Astrocyte (in vitro differentiated cells and primary cell): ENCODE measurements around the gene CA6. TPM values are rescaled to one million over a fixed set of nuclear protein-coding genes. Genes with fewer than 3 reads are reported as not detected.
A peak's percentile ranks its signal among the peaks of the same experiment; 100 is the strongest.
"Not testable (repeated sequence)": the region's sequence is repeated elsewhere in the genome, so short reads cannot be mapped to it uniquely, and the experiment has no call there.

Experiments used
- DNase-seq: peaks from one replicate; pipeline ENCODE4 v3.0.0-alpha.2; 2010; ENCODE audit warnings: low read depth
- FAIRE-seq: peaks from 2 replicates; lab custom pipeline; 2011; peaks lifted over from hg19 to GRCh38; lab: Jason Lieb, UNC
- H2AFZ ChIP-seq: 2 replicates; pipeline ENCODE4 v1.6.0; 2012; ENCODE audit warnings: low read depth, low read length, inconsistent platforms
- H3K27ac ChIP-seq: 2 replicates; pipeline ENCODE4 v1.5.1; 2011; ENCODE audit warnings: low read depth, low read length, inconsistent platforms
- H3K27me3 ChIP-seq: 2 replicates; pipeline ENCODE4 v1.6.0; 2011; ENCODE audit warnings: low read length, inconsistent platforms; ENCODE audit not compliant: insufficient read depth
- H3K36me3 ChIP-seq: 2 replicates; pipeline ENCODE4 v1.5.1; 2011; ENCODE audit warnings: low read length, inconsistent platforms; ENCODE audit not compliant: insufficient read depth
- H3K4me1 ChIP-seq: 2 replicates; pipeline ENCODE4 v1.5.1; 2011; ENCODE audit warnings: low read length, inconsistent platforms; ENCODE audit not compliant: insufficient read depth
- H3K4me2 ChIP-seq: 2 replicates; pipeline ENCODE4 v1.6.0; 2012; ENCODE audit warnings: low read length, inconsistent platforms
- H3K4me3 ChIP-seq: 2 replicates; pipeline ENCODE4 v1.5.1; 2011; ENCODE audit warnings: low read depth, mild to moderate bottlenecking, low read length, inconsistent platforms; ENCODE audit not compliant: insufficient read depth
- H3K79me2 ChIP-seq: 2 replicates; pipeline ENCODE4 v1.6.0; 2012; ENCODE audit warnings: mild to moderate bottlenecking, low read length, inconsistent platforms; ENCODE audit not compliant: insufficient read depth
- H3K9ac ChIP-seq: 2 replicates; pipeline ENCODE4 v1.6.0; 2012; ENCODE audit warnings: mild to moderate bottlenecking, low read length, inconsistent platforms
- H3K9me3 ChIP-seq: 2 replicates; pipeline ENCODE4 v1.5.1; 2012; ENCODE audit warnings: low read depth, mild to moderate bottlenecking, low read length, inconsistent platforms; ENCODE audit not compliant: insufficient read depth
- H4K20me1 ChIP-seq: 2 replicates; pipeline ENCODE4 v1.6.0; 2012; ENCODE audit warnings: low read length, inconsistent platforms; ENCODE audit not compliant: insufficient read depth
- H3K27ac Mint-ChIP-seq: one replicate; pipeline ENCODE4 v1.8.0; 2021; ENCODE audit warnings: mild to moderate bottlenecking, mixed read lengths; ENCODE audit not compliant: unreplicated experiment
- H3K27me3 Mint-ChIP-seq: one replicate; pipeline ENCODE4 v1.8.0; 2021; ENCODE audit warnings: low read depth, mixed read lengths; ENCODE audit not compliant: unreplicated experiment
- H3K36me3 Mint-ChIP-seq: one replicate; pipeline ENCODE4 v1.8.0; 2021; ENCODE audit warnings: low read depth, mixed read lengths; ENCODE audit not compliant: unreplicated experiment
- H3K4me1 Mint-ChIP-seq: one replicate; pipeline ENCODE4 v1.8.0; 2021; ENCODE audit warnings: low read depth, mixed read lengths; ENCODE audit not compliant: unreplicated experiment
- H3K4me3 Mint-ChIP-seq: one replicate; pipeline ENCODE4 v1.8.0; 2021; ENCODE audit warnings: mild to moderate bottlenecking, moderate library complexity, mixed read lengths; ENCODE audit not compliant: unreplicated experiment
- H3K9me3 Mint-ChIP-seq: one replicate; pipeline ENCODE4 v1.8.0; 2021; ENCODE audit warnings: mild to moderate bottlenecking, mixed read lengths; ENCODE audit not compliant: unreplicated experiment
- EZH2 ChIP-seq: IDR thresholded peaks from 2 replicates; pipeline ENCODE4 v1.6.1; 2012; ENCODE audit warnings: mild to moderate bottlenecking, low read length, inconsistent platforms; ENCODE audit not compliant: insufficient read depth
- total RNA-seq: library from RNA; stranded (reverse); gene quantifications from 2 replicates; pipeline ENCODE4 v1.2.1, GENCODE V29; 2021
- TF ChIP-seq, protein P1 (sequence below): IDR thresholded peaks from 2 replicates; pipeline ENCODE4 v1.5.1; 2011; ENCODE audit warnings: low read depth, mild to moderate bottlenecking, inconsistent platforms, low read length, moderate library complexity; ENCODE audit not compliant: insufficient read depth

The CA6 gene
- total RNA-seq, 1 donor from 2014 or later, result not detected

DNA sequence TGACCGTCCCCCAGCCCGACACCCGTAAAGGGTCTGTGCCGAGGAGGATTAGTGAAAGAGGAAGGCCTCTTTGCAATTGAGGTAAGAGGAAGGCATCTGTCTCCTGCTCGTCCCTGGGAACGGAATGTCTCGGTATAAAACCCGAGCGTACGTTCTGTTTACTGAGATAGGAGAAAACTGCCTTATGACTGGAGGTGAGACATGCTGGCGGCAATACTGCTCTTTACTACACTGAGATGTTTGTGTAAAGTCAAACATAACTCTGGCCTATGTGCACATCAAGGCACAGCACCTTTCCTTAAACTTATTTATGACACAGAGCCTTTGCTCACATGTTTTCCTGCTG lies 56.5 kb downstream of the CA6 start:
- not testable (repeated sequence) for H3K27ac Mint-ChIP-seq, FAIRE-seq

DNA sequence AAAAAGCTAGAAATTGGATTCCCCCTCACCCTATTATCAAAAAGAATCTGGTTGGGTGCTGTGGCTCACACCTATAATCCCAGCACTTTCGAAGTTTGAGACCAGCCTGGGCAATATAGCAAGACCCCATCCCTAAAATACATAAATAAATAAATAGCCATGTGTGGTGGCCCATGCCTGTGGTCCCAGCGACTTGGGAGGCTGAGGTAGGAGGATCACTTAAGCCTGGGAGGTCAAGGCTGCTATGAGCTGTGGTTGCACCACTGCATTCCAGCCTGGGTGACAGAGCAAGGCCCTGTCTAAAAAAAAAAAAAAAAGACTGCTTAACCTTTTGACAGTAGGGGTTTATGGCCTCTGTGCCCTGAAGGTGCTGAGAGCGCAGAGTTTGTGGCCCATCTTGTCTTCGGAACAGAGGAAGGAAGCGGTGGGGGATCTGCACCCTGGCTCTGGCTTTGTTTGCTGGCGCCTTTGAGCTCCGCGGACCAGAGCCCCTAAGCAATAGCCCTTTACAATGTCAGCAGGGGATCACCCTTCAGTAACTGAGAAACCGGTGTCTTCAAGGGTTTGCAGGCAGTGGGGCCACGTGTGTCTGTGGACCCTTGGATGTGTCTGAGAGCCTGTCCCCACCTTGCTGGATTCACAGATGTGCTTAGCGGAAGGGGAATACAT lies 58.5 kb downstream of the CA6 start:
- H3K9me3 Mint-ChIP-seq, result peaks cover 2% of the 10 kb centered on the region
- H3K4me2 ChIP-seq, result no peak overlapping the region
- H3K27me3 Mint-ChIP-seq, result peaks cover 26% of the 10 kb centered on the region

More for the DNA sequence above, 56.5 kb downstream of the CA6 start:
- H3K4me1 ChIP-seq, H3K4me1 Mint-ChIP-seq, H4K20me1 ChIP-seq, H3K79me2 ChIP-seq, H3K27me3 ChIP-seq, H3K9me3 ChIP-seq, H3K4me2 ChIP-seq, H3K9me3 Mint-ChIP-seq, H3K4me3 ChIP-seq, DNase-seq, H3K36me3 ChIP-seq, H3K36me3 Mint-ChIP-seq, H2AFZ ChIP-seq, H3K4me3 Mint-ChIP-seq, H3K27ac ChIP-seq, H3K9ac ChIP-seq: not testable (repeated sequence)
- H3K27me3 Mint-ChIP-seq, result peaks cover 22% of the 10 kb centered on the region

DNA sequence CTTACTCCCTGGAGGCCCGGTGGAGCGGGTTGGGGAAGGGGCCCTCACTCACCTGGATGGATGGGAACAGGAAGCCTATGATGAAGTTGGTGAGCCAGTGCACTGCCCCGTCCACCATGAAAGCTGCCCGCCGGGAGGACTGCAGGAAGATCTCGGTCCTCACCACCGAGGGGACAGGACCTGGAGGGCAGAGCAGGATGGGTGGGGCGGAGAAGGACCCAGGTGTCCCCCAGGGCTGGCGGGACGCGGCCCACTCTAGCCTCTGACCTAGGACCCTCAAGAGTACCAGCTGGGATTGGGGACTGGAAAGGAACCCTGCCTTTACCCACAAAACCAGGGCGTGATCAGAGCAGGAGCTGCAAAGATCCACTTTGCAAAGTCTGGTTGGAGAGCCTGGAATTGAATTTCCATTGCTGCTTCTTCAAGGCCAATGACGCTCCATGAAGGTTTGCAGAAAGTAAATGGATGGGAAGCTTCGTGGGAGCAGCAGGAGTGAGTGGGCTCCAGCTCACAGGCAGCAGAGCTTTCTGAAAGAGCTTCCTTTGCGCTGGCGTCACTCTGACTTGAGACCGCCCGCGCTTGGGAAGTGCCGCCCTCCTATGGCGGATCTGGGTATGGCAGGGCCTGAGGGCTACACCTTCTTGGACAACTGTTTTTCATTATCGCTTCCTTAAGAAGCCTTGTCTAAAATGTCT lies 59.2 kb downstream of the CA6 start:
- Histone ChIP-seq H2AFZ (peak overlapping the region; percentile 41), H3K4me1 (no peaks in the 10 kb centered on the region), H3K27me3 (peaks cover 5% of the 10 kb centered on the region), H3K9ac (no peak overlapping the region), H3K36me3 (no peaks in the 10 kb centered on the region), H3K27ac (no peak overlapping the region), H3K4me3 (no peak overlapping the region), H3K9me3 (no peaks in the 10 kb centered on the region), H4K20me1 (no peaks in the 10 kb centered on the region), H3K4me2 (peak overlapping the region; percentile 40), H3K79me2 (no peaks in the 10 kb centered on the region)
- Mint-ChIP-seq H3K9me3 (no peaks in the 10 kb centered on the region), H3K27me3 (peaks cover 21% of the 10 kb centered on the region), H3K4me1 (no peaks in the 10 kb centered on the region), H3K36me3 (no peaks in the 10 kb centered on the region), H3K27ac (peak overlapping the region; percentile 34), H3K4me3 (no peak overlapping the region)
- TF ChIP-seq, protein P1, sequence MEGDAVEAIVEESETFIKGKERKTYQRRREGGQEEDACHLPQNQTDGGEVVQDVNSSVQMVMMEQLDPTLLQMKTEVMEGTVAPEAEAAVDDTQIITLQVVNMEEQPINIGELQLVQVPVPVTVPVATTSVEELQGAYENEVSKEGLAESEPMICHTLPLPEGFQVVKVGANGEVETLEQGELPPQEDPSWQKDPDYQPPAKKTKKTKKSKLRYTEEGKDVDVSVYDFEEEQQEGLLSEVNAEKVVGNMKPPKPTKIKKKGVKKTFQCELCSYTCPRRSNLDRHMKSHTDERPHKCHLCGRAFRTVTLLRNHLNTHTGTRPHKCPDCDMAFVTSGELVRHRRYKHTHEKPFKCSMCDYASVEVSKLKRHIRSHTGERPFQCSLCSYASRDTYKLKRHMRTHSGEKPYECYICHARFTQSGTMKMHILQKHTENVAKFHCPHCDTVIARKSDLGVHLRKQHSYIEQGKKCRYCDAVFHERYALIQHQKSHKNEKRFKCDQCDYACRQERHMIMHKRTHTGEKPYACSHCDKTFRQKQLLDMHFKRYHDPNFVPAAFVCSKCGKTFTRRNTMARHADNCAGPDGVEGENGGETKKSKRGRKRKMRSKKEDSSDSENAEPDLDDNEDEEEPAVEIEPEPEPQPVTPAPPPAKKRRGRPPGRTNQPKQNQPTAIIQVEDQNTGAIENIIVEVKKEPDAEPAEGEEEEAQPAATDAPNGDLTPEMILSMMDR, result peak; percentile 94
- TF ChIP-seq EZH2, result no peak
- DNase-seq (peak; percentile 71), FAIRE-seq (no peak)

More for the DNA sequence above, 58.5 kb downstream of the CA6 start:
- DNase-seq (no peak), FAIRE-seq (no peak)
- TF ChIP-seq, protein P1, result no peak
- TF ChIP-seq EZH2, result no peak
- Histone ChIP-seq H3K4me1 (no peaks in the 10 kb centered on the region), H3K27ac (no peak overlapping the region), H2AFZ (no peak overlapping the region), H3K9ac (no peak overlapping the region), H4K20me1 (no peaks in the 10 kb centered on the region), H3K9me3 (no peaks in the 10 kb centered on the region), H3K36me3 (no peaks in the 10 kb centered on the region), H3K79me2 (no peaks in the 10 kb centered on the region), H3K27me3 (peaks cover 7% of the 10 kb centered on the region), H3K4me3 (no peak overlapping the region)
- Mint-ChIP-seq H3K4me1 (no peaks in the 10 kb centered on the region), H3K27ac (no peak overlapping the region), H3K36me3 (no peaks in the 10 kb centered on the region), H3K4me3 (no peak overlapping the region)
